CD4-positive, alpha-beta T cell treated with Interleukin-12 subunit alpha and Interleukin-12 subunit beta, for 1 hour (primary cell): Measurements from ENCODE around the gene ALX4.

Experiments used
- DNase-seq: peaks from one replicate; pipeline ENCODE4 v3.0.0-alpha.2; 2020

Gene ALX4

GRCh38 chr11:44313761-44314489, 4.0 kb upstream of the ALX4 start:
- DNase-seq: no peak

- no peak for DNase-seq
Measured at GRCh38 chr11:44312876-44313275, 2.9 kb upstream of the ALX4 start.

- DNase-seq: no peak
Measured at GRCh38 chr11:44311339-44312261, 1.7 kb upstream of the ALX4 start.

- no peak for DNase-seq
Measured at GRCh38 chr11:44310463-44311272, 729 bp upstream of the ALX4 start.

GRCh38 chr11:44310206-44310462, 195 bp upstream of the ALX4 start:
- no peak for DNase-seq

- no peak for DNase-seq
Measured at GRCh38 chr11:44308923-44309477, 939 bp downstream of the ALX4 start.

- no peak for DNase-seq
Measured at GRCh38 chr11:44308256-44308922, 1.6 kb downstream of the ALX4 start.

- DNase-seq: no peak
Measured at GRCh38 chr11:44307340-44308099, 2.4 kb downstream of the ALX4 start.

- DNase-seq: no peak
Measured at GRCh38 chr11:44306918-44307244, 3.1 kb downstream of the ALX4 start.

GRCh38 chr11:44306052-44306917, 3.7 kb downstream of the ALX4 start:
- no peak for DNase-seq

- DNase-seq: peak; percentile 26
Measured at GRCh38 chr11:44305470-44306051, 4.4 kb downstream of the ALX4 start.

GRCh38 chr11:44305026-44305469, 4.9 kb downstream of the ALX4 start:
- no peak for DNase-seq

- no peak for DNase-seq
Measured at GRCh38 chr11:44304091-44305025, 5.6 kb downstream of the ALX4 start.

GRCh38 chr11:44303401-44303938, 6.5 kb downstream of the ALX4 start:
- no peak for DNase-seq

- DNase-seq: no peak
Measured at GRCh38 chr11:44301564-44302271, 8.2 kb downstream of the ALX4 start.

- no peak for DNase-seq
Measured at GRCh38 chr11:44300844-44301563, 8.9 kb downstream of the ALX4 start.

GRCh38 chr11:44298862-44299261, 11.1 kb downstream of the ALX4 start:
- DNase-seq: no peak

- DNase-seq: no peak
Measured at GRCh38 chr11:44290208-44290607, 19.7 kb downstream of the ALX4 start.
